K562 (cell line): ENCODE data around the gene ZFYVE28. TPM values are rescaled to one million over a fixed set of nuclear protein-coding genes. Genes with fewer than 3 reads are reported as not detected.
A peak's percentile ranks its signal among the peaks of the same experiment; 100 is the strongest.

Experiments used
- ATAC-seq: fragments of 200-7000 bp; cut with Tn5 transposase; 3 replicates; pipeline ENCODE4 v1.9.1; 2020; ENCODE audit warnings: moderate library complexity
- BruUV-seq: library from RNA; stranded (reverse); fragments of 400-500 nt; replicated peaks from 2 replicates; lab custom pipeline; 2021; lab: Mats Ljungman, UMichigan
- CTCF ChIA-PET: fragments of 300-600 bp; formaldehyde crosslinking; extraction: SDS; loops from one replicate; lab custom pipeline; 2021; ENCODE audit warnings: low intra/inter-chr PET ratio; lab: Yijun Ruan, JAX
- POLR2A ChIA-PET: fragments of 300-600, 350-650 bp; sonication (Branson Sonifier 250); formaldehyde crosslinking; extraction: SDS; loops from one replicate; lab custom pipeline; 2021; ENCODE audit warnings: antibody characterized with exemption, inconsistent platforms; lab: Yijun Ruan, JAX
- DNase-seq, 4 experiments: peaks; one replicate each; pipeline versions ENCODE4 v3.0.0 to v3.0.0-alpha.2; 2011 to 2018; ENCODE audit warnings: low spot score in 3 of 4, mixed read lengths in 3 of 4; ENCODE audit errors: extremely low read depth in 1 of 4
- FAIRE-seq: peaks from 2 replicates; lab custom pipeline; 2011; peaks lifted over from hg19 to GRCh38; lab: Jason Lieb, UNC
- H2AFZ ChIP-seq: 2 replicates; pipeline ENCODE4 v1.6.0; 2011; ENCODE audit warnings: low read depth, low read length, control low read depth, inconsistent platforms
- H3K27ac ChIP-seq: fragments of 200-600 bp; 3 replicates; pipeline ENCODE4 v1.8.0; 2011; ENCODE audit warnings: low read depth, mild to moderate bottlenecking, control low read depth, inconsistent platforms, low read length, moderate library complexity, mixed read lengths; ENCODE audit errors: extremely low read depth
- H3K27me3 ChIP-seq, 2 experiments: fragments of 300-600 bp in 1 of 2; 2 replicates in 1 of 2; 3 replicates in 1 of 2; pipeline versions ENCODE4 v1.6.0 to v1.8.0; 2011; ENCODE audit warnings: inconsistent platforms in 2 of 2, low read length in 2 of 2, mild to moderate bottlenecking in 1 of 2, mixed read lengths in 1 of 2, moderate library complexity in 1 of 2; ENCODE audit not compliant: control insufficient read depth in 2 of 2, insufficient read depth in 2 of 2
- H3K36me3 ChIP-seq: fragments of 300-600 bp; 3 replicates; pipeline ENCODE4 v1.8.0; 2011; ENCODE audit warnings: mild to moderate bottlenecking, low read length, inconsistent platforms; ENCODE audit not compliant: control insufficient read depth, insufficient read depth
- H3K4me1 ChIP-seq, 2 experiments: fragments of 200-600 bp in 1 of 2; replicated peaks in 1 of 2; 2 replicates in 1 of 2; 3 replicates in 1 of 2; pipeline versions ENCODE4 v1.5.1 to v1.8.0; 2011; ENCODE audit warnings: inconsistent platforms in 2 of 2, low read length in 2 of 2, mild to moderate bottlenecking in 1 of 2, mixed read lengths in 1 of 2, moderate library complexity in 1 of 2; ENCODE audit not compliant: control insufficient read depth in 2 of 2, insufficient read depth in 2 of 2
- H3K4me2 ChIP-seq: 2 replicates; pipeline ENCODE4 v1.6.1; 2011; ENCODE audit warnings: low read length, control low read depth, inconsistent platforms, mixed read lengths; ENCODE audit not compliant: insufficient read depth
- H3K4me3 ChIP-seq: fragments of 200-600 bp; sonication (generic), shearing (Covaris generic); 2 replicates; pipeline ENCODE4 v1.5.1; 2016; ENCODE audit warnings: control low read depth, inconsistent platforms
- H3K79me2 ChIP-seq: fragments of 200-600 bp; 3 replicates; pipeline ENCODE4 v1.8.0; 2011; ENCODE audit warnings: low read length, inconsistent platforms; ENCODE audit not compliant: control insufficient read depth, insufficient read depth
- H3K9ac ChIP-seq, 2 experiments: 2 replicates each; pipeline versions ENCODE4 v1.6.0 to v1.6.1; 2011; ENCODE audit warnings: low read depth in 2 of 2, low read length in 2 of 2, control low read depth in 1 of 2, inconsistent platforms in 1 of 2, mild to moderate bottlenecking in 1 of 2, mixed read lengths in 1 of 2; ENCODE audit not compliant: insufficient read depth in 1 of 2
- H3K9me1 ChIP-seq: one replicate; pipeline ENCODE4 v1.6.0; 2011; ENCODE audit warnings: inconsistent platforms, mild to moderate bottlenecking, low read length, moderate library complexity; ENCODE audit not compliant: control insufficient read depth, insufficient read depth
- H3K9me3 ChIP-seq: replicated peaks from 2 replicates; pipeline ENCODE4 v1.5.1; 2011; ENCODE audit warnings: low read depth, low read length, inconsistent platforms; ENCODE audit not compliant: control insufficient read depth, insufficient read depth
- H4K20me1 ChIP-seq: replicated peaks from 2 replicates; pipeline ENCODE4 v1.6.1; 2011; ENCODE audit warnings: low read length, inconsistent platforms, mixed read lengths; ENCODE audit not compliant: control insufficient read depth, insufficient read depth
- WGBS: fragments of 100-300 bp; shearing (Covaris generic); methylation state at CpG from one replicate; pipeline ENCODE4 v1.1.6; 2016; ENCODE audit warnings: low coverage, mixed read lengths; ENCODE audit not compliant: insufficient coverage; ENCODE audit errors: missing lambda C conversion rate; 5-methylcytosine and 5-hydroxymethylcytosine counted together
- in situ Hi-C: fragments of 300-500 bp; cut with MboI; formaldehyde crosslinking; loops from 4 replicates; pipeline ENCODE4 v1.15.0; 2018; ENCODE audit warnings: inconsistent platforms, mixed read lengths
- intact Hi-C: fragments of 100-400 bp; cut with micrococcal nuclease; formaldehyde crosslinking; loops from 2 replicates; pipeline ENCODE4 v1.14.2; 2022
- polyA plus RNA-seq, 8 experiments: library from polyadenylated mRNA; depleted of rRNA in 4 of 8; stranded (reverse) in 5 of 8; unstranded in 3 of 8; fragments of >200 nt; fragmentation: Nextera tagmentation in 2 of 8; fragmentation: Illumina TruSeq in 1 of 8; extraction: Ambion mirVana in 2 of 8; extraction: Trizol in 1 of 8; gene quantifications; 2 replicates each; pipeline versions ENCODE4 v1.2.1 to v1.2.3, GENCODE V29; 2011 to 2014; ENCODE audit warnings: inconsistent platforms in 1 of 8, missing spikeins in 1 of 8
- total RNA-seq, 7 experiments: library from RNA; depleted of rRNA in 6 of 7; stranded (reverse); fragments of >200 nt in 6 of 7; fragmentation: Illumina TruSeq in 2 of 7; extraction: Trizol in 2 of 7; gene quantifications; 2 replicates each; pipeline versions ENCODE4 v1.2.1 to v1.2.3, GENCODE V29; 2011 to 2021; ENCODE audit warnings: low replicate concordance in 1 of 7
- TF ChIP-seq, protein P1 (sequence below): sonication (generic); IDR thresholded peaks from 2 replicates; pipeline ENCODE4 v1.6.1; 2016
- TF ChIP-seq, protein P2 (sequence below): fragments of 450-650 bp; IDR thresholded peaks from 2 replicates; pipeline ENCODE4 v1.6.1; 2016; ENCODE audit warnings: mild to moderate bottlenecking, moderate library complexity

The ZFYVE28 gene
- total and polyA plus RNA-seq, 9 of the 15 experiments (the other 6 are each of a cell fraction or from before 2014, with no cell fraction given) = 1.3 to 24.8 (median 8.9) TPM

DNA sequence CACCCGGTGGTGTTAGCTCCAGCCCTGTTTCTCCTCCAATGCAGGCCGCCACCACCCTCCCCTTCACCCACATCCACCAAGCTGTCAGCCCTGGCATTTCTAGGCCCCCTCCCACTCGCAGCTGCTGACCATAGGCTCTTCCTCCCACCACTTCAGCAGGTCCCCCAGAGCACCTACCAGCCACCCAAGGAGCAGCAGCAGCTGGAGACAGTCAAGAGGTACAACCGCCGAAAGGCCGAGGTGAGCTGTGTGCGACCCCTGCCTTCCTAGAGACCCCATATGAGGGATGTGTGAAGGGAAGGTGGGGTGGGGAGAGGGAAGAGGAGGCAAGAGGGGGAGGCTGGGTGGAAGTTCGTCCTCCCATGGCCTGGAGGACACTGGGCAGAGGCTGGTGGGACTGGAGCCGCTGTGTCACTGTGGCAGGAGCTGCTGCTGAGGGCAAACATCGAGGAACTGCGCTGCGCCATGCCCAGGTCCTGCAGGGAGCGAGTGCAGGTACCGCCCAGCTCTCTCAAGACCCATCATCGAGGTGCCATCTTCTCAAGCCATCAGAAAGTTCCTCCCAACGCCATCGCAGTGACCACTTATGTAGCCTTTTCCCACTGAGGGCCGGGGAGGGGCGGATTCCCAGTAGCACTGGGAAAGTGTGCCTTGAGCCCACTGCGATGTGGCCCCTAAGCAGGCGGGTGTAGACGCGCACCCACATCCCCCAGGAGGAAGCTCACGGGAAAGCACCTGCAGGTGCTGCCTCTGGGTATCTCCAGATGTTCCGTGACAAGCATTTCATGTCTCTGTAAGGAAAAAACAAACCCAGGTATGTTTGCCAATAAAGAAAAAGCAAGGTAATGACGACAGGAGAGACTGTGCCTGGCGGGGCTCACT, 31.3 kb upstream of the ZFYVE28 start:
- Histone ChIP-seq H3K9ac (peak overlapping the region in 1 of 2 experiments; percentile 8; a peak in 1 of 4 replicates), H3K4me2 (no peak overlapping the region), H4K20me1 (peaks cover 8% of the 10 kb centered on the region; the same call in 1 of the 2 replicates), H3K9me3 (no peaks in the 10 kb centered on the region), H3K9me1 (no peaks in the 10 kb centered on the region), H3K4me3 (no peak overlapping the region), H3K4me1 (peaks cover 0 to 28% of the 10 kb centered on the region in 2 experiments; a peak in 2 of 5 replicates), H3K27me3 (peaks cover 20 to 45% of the 10 kb centered on the region in 2 experiments; a peak in 4 of 5 replicates), H3K79me2 (no peaks in the 10 kb centered on the region), H3K36me3 (no peaks in the 10 kb centered on the region), H3K27ac (no peak overlapping the region), H2AFZ (no peak overlapping the region)
- no peak for FAIRE-seq
- WGBS = 10% methylated on average over 26 of the region's 27 CpGs
- no TSS peak for BruUV-seq
- intact Hi-C loops = no loop called here
- ChIA-PET CTCF (no interaction called here), POLR2A (interaction anchor here (0.7 to 1.9 kb wide), 5 partner anchors 17 to 878 kb away, joined by 3 to 4 read pairs (median 3); no protein-coding TSS in a partner anchor)
- no peak for ATAC-seq
- in situ Hi-C loops = loop anchor here (10.0 kb wide), 1 partner anchor 225 kb away; no protein-coding TSS in a partner anchor
- DNase-seq = no peak
- TF ChIP-seq, protein P1, sequence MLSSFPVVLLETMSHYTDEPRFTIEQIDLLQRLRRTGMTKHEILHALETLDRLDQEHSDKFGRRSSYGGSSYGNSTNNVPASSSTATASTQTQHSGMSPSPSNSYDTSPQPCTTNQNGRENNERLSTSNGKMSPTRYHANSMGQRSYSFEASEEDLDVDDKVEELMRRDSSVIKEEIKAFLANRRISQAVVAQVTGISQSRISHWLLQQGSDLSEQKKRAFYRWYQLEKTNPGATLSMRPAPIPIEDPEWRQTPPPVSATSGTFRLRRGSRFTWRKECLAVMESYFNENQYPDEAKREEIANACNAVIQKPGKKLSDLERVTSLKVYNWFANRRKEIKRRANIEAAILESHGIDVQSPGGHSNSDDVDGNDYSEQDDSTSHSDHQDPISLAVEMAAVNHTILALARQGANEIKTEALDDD = no peak
- TF ChIP-seq, protein P2, sequence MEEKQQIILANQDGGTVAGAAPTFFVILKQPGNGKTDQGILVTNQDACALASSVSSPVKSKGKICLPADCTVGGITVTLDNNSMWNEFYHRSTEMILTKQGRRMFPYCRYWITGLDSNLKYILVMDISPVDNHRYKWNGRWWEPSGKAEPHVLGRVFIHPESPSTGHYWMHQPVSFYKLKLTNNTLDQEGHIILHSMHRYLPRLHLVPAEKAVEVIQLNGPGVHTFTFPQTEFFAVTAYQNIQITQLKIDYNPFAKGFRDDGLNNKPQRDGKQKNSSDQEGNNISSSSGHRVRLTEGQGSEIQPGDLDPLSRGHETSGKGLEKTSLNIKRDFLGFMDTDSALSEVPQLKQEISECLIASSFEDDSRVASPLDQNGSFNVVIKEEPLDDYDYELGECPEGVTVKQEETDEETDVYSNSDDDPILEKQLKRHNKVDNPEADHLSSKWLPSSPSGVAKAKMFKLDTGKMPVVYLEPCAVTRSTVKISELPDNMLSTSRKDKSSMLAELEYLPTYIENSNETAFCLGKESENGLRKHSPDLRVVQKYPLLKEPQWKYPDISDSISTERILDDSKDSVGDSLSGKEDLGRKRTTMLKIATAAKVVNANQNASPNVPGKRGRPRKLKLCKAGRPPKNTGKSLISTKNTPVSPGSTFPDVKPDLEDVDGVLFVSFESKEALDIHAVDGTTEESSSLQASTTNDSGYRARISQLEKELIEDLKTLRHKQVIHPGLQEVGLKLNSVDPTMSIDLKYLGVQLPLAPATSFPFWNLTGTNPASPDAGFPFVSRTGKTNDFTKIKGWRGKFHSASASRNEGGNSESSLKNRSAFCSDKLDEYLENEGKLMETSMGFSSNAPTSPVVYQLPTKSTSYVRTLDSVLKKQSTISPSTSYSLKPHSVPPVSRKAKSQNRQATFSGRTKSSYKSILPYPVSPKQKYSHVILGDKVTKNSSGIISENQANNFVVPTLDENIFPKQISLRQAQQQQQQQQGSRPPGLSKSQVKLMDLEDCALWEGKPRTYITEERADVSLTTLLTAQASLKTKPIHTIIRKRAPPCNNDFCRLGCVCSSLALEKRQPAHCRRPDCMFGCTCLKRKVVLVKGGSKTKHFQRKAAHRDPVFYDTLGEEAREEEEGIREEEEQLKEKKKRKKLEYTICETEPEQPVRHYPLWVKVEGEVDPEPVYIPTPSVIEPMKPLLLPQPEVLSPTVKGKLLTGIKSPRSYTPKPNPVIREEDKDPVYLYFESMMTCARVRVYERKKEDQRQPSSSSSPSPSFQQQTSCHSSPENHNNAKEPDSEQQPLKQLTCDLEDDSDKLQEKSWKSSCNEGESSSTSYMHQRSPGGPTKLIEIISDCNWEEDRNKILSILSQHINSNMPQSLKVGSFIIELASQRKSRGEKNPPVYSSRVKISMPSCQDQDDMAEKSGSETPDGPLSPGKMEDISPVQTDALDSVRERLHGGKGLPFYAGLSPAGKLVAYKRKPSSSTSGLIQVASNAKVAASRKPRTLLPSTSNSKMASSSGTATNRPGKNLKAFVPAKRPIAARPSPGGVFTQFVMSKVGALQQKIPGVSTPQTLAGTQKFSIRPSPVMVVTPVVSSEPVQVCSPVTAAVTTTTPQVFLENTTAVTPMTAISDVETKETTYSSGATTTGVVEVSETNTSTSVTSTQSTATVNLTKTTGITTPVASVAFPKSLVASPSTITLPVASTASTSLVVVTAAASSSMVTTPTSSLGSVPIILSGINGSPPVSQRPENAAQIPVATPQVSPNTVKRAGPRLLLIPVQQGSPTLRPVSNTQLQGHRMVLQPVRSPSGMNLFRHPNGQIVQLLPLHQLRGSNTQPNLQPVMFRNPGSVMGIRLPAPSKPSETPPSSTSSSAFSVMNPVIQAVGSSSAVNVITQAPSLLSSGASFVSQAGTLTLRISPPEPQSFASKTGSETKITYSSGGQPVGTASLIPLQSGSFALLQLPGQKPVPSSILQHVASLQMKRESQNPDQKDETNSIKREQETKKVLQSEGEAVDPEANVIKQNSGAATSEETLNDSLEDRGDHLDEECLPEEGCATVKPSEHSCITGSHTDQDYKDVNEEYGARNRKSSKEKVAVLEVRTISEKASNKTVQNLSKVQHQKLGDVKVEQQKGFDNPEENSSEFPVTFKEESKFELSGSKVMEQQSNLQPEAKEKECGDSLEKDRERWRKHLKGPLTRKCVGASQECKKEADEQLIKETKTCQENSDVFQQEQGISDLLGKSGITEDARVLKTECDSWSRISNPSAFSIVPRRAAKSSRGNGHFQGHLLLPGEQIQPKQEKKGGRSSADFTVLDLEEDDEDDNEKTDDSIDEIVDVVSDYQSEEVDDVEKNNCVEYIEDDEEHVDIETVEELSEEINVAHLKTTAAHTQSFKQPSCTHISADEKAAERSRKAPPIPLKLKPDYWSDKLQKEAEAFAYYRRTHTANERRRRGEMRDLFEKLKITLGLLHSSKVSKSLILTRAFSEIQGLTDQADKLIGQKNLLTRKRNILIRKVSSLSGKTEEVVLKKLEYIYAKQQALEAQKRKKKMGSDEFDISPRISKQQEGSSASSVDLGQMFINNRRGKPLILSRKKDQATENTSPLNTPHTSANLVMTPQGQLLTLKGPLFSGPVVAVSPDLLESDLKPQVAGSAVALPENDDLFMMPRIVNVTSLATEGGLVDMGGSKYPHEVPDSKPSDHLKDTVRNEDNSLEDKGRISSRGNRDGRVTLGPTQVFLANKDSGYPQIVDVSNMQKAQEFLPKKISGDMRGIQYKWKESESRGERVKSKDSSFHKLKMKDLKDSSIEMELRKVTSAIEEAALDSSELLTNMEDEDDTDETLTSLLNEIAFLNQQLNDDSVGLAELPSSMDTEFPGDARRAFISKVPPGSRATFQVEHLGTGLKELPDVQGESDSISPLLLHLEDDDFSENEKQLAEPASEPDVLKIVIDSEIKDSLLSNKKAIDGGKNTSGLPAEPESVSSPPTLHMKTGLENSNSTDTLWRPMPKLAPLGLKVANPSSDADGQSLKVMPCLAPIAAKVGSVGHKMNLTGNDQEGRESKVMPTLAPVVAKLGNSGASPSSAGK = no peak
